ENCODE data around the gene INO80D.

- TF ChIP-seq GLI4 (tag by site-specific recombination; IDR thresholded peaks at IDR 0.05) (no peak), ZNF274 (IDR thresholded peaks at IDR 0.05; ENCODE audit: low read length) (no peak), ZNF274 (tag by site-specific recombination; IDR thresholded peaks at IDR 0.05; ENCODE audit: borderline replicate concordance) (no peak), PATZ1 (tag by site-specific recombination; IDR thresholded peaks at IDR 0.05) (no peak), CTCF (tag by site-specific recombination; IDR thresholded peaks at IDR 0.05) (no peak), ZNF138 (tag by site-specific recombination; IDR thresholded peaks at IDR 0.05; ENCODE audit: borderline replicate concordance) (no peak), ZNF248 (tag by site-specific recombination; IDR thresholded peaks at IDR 0.05) (no peak), ZNF510 (tag by site-specific recombination; IDR thresholded peaks at IDR 0.05; ENCODE audit: insufficient replicate concordance) (no peak), BCL6B (tag by site-specific recombination; IDR thresholded peaks at IDR 0.05) (no peak), ZNF280D (tag by site-specific recombination; IDR thresholded peaks at IDR 0.05) (no peak)
Measured at GRCh38 chr2:205952282-205952681, 133.7 kb downstream of the INO80D start.

Data from HEK293 (cell line).